GM19351 (cell line): ENCODE data around the gene DAAM1.

ENCODE experiments used
- ATAC-seq: cut with Tn5 transposase; IDR thresholded peaks from one replicate; pipeline ENCODE4 v1.9.1; 2021; ENCODE audit warnings: mild to moderate bottlenecking, moderate library complexity; ENCODE audit not compliant: unreplicated experiment

The DAAM1 gene

DNA sequence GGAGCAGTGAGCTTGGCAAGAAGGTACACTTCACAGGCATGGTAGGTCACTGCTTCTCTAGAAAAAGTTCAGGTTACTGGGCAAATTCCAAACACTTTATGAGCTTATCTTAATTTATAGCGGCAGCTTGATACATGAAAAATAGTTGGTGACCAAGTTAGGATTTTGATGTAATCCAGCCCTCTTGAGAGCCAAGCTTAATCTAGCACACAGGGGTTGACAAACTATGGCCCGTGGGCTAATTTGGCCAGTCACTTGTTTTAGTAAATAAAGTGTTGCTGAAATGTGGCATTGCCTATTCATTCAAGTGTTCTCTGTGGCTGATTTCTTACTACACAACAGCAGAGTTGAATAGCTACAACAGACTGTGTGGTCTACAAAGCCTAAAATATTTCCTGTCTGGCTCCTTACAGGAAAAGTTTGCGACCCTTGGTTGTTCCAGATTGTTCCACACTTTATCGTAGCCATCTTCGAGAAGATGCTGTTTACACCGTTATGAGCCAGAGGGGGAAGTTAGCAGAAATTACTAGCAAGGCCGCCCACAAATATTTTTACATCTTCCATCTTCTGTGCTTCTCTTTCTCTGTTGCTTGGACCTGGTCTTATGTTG, 120.9 kb downstream of the DAAM1 start:
- no peak for ATAC-seq

DNA sequence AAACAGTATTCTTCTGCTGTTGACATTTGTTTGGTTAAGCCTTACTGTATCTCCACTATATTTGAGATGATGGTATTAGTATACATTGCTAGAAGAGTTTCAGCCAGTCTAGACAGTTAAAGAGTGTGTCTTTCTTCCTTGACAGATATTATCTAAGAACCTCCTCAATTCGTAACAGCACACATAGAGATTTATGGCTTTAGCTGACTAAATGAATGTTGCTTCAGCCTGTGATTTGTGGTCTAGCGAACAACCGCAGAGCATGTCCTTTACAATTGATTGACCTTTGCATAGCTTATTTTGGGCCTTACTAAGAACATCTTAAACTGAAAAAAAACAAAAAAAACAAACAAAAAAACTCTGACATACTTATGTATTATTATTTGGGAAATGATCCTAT, 122.2 kb downstream of the DAAM1 start:
- ATAC-seq: no peak

DNA sequence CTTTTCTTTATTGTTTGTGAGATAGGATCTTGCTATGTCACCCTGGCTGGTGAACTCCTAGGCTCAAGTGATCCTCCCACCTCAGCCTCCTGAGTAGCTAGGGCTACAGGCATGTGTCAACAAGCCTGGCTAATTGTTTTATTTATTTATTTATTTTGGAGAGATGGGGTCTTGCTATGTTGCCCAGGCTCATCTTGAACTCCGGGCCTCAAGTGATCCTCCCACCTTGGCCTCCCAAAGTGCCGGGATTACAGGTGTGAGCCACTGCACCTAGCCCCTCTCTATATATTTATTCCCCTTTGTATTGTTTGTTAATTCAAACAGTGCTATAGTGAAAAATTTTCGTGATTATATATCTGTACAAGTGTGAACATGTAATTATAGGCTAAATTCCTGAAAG, 123.3 kb downstream of the DAAM1 start:
- no peak for ATAC-seq

DNA sequence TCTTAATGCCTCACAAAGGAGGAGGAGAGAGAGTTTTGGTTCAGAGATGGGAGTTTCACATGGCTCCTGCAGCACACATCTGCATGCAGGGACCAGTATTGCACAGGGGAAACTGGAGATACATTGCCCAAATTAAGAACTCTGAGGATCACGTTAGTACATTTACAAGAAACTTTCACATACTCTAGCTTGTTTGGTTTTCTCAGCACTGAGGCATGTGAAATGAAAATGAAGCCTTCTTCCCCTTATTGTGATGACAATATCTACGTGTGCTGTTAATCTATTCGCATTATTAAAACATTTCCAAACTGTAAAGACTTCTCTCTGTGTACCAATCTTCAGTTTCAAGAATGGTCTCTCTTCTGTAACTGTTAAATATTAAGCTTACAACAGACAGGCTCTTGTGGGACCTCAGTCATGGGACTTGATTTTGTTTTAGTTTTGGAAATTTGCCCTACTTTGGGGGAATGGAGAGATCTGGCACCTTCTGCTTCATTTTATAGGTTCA, 124.7 kb downstream of the DAAM1 start:
- ATAC-seq: peak; percentile 47

DNA sequence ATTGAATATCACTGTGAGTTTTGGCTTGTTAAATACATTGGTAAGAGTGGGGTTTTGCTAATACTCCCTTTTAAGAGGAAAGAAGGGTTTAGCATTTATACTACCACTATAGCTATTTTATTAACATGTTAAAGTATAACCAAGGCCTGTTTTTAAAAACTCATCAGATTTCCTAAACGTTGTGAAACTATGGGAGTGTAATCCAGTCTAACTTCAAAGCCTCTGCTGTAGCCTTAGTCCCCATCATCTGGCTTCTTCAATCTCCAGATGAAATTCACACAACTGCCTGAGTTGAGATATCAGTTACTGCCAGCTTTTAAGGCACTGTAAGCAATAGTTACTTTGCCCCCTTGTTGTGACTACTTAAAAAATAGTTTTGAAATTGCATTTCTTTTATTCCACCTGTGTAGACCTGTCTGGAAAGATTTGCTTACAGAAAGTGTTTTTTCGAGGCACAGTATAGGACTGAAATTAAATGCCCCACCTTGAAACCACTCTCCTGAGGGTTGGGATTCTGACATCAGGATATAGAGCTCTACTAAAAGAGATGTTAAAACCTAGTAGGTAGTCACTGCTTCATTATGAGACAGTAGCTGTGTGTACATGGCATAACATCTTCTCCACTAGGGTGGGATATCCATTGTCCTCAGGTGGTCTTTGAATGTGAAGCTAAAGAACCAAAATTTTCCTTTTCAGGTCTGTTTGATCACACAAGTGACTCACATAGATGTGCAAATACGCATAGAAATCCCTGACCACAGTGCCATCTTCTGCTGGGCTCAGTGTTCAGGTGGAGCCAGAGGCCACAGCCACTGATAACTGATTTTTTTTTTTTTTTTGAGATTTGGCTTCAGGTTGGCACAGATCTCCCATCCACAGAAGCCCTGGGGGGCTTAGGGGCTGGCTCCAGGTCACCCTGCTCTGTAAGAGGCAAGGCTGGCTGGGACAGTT, 125.5 kb downstream of the DAAM1 start:
- ATAC-seq: no peak

DNA sequence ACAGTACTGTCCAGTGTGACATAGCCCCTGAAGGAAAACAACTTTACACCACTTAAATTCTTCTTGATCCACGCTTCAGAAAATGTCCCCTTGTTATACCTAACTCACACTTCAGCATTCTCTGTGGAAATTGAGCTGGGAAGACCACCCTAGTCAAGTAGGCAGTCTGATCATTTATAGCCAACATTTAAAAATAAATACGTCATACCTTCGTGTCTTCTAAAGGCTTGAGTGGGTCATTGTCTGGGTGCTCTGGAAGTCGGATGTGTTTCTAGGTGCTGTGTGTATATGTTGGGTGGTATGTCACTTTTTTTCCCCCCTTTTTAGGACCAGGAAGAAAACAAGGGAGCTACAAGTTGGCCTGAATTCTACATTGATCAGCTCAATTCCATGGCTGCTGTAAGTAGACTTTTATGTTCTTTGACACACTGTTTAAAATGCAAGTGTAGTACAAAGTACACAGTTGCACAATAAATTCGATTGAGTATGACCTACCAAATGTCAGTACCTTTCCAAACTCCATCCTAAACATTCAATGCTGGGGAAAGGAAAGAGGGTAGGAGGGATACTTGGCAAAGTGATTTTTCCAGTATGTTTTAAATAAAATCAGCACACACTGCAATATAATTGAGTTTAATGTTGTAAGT, 126.6 kb downstream of the DAAM1 start:
- ATAC-seq: no peak

DNA sequence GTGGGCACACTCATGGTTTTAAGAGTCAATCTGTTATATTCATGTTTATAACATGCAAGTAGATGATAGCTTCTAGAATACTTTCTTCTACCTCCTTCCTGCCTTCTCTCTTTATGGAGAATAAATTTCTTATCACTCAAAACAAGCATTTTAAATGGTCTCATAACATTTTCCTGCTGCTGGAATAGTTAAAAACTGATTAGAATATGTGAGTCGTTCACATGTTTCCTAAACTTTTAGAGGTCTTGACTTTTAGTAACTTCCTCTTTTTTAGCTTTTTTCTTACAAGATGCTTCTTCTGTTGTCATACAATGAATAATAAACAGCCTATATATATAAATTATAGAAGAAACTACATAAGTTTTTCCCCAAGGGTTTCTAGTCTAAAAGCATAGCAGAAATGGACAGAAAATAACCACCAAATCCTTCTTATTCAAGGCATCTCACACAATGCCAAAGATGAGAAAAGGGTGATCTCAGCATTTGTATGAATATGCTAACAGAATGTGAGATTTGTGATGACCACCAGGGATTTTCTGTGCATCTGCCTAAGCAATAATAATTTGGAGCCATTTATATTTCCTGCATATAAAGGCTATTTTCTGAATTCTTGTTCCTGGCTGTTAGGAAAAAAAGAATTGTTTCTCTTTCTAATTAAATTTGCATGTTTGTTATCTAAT, 127.8 kb downstream of the DAAM1 start:
- no peak for ATAC-seq

DNA sequence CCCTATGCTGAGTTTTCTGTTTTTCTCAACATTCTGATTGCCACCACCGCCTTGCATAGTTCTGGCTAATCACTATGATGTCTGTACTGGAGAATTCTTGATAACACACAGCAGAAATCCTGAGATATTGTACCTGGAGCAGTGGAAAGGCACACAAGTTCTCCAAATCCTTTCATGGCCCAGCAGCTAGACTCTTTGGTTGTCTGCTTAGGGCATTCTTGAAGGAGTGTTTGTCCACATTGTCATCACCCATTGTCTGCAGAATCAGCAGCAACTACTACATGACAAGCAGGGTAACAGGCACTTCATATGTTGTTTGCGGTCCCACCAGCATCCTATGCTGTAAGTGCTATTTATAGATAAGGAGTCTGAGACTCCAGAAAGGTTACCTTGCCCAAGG, 128.9 kb downstream of the DAAM1 start:
- ATAC-seq: no peak

DNA sequence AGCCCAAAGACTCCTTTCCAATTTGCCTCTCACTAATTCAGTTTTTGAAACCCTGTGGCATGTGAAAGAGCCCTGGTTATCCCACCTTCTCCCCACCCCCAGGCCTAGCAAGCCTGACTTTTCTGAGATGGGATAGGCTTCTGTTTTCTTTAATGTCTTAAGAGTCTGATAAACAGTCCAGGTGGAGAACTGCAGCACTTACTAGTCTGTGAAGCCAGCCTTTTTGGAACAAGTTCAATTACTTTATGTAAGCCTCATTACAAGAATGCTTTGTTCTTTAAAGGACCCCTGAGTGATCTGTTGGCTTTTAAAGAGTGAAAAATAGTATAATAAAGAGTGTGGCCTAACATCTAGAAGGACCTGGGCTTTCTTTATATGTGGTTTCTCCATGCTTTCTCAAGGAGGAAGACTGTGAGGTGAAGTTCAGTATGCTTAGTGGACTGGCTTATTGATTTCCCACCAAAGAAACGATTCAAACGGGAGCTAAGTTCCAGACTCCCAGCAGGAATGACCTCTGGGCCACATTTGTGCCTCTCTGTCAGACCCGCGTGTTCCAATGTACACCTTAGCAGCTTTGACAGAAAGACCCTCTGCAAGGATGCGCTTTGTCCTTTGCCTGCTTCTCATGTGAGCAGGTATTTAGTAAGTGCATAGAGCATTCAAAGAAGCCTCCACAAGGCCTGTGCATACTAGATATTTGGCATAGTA, 129.5 kb downstream of the DAAM1 start:
- no peak for ATAC-seq

DNA sequence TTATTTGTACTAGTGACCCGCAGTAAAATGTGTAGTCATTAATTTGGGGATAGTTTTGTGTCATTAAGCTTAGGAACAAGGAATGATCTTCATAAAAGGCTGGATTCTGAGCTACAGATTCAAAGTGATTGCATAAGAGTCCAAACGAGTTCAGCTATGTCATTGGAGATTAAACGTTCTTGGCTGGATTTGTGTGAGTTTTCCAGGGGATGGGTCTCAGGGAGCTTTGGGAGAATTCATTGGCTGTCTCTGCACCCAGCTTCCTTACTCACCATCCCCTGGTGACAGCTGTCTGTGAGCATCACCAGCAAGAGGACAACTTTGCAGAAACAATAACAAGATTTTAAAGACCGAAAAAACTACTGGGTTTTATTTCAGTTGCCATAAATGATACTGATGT, 130.4 kb downstream of the DAAM1 start:
- no peak for ATAC-seq

DNA sequence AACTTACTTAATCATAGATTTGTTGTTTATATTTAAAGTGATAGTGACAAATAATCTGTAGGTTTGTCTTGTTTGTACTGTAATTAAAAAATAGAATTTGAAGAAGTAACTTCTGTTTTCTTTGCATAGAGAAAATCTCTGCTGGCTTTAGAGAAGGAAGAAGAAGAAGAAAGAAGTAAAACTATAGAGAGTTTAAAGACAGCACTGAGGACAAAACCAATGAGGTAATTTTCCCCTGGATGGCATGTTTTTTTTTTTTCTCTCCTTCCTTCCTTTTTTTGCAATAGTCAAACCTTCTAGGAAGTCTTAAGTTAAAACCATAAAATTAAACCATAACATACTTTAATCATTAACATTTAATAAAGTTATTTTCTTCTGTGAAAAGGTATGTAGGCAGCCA, 131.9 kb downstream of the DAAM1 start:
- no peak for ATAC-seq

DNA sequence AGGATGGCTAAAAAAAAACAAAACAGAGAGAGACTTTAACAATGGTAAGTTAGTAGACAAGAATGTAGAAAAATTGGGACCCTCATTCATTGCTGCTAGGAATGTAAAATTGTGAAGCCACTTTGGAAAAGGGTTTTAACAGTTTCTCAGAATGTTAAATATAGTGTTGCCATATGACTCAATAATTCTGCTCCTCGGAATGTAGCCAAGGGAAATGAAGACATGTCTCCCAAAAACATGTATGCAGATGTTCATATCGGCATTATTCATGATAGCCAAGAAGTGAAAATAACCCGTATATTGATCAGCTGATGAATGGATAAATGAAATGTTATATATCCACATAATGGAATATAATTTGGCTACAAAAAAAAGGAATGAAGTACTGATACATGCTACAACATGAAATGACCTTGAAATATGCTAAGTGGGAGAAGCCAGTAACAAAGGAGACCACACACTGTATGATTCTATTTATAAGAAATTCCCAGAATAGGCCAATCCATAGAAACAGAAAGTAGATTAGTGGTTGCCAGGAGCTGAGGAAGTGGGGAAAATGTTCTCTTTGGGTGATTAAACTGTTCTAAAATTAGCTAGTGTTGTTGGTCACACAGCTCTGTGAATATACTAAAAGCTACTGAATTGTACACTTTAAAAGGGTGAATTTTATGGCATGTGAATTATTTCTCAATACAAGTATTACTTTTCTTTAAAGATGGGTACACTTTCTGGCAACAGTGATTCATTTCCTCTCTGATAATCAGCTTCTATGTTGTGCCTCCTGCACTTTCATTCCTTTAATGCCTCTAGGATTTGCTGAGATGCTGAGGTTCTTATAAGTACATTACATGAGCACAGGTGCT, 132.5 kb downstream of the DAAM1 start:
- no peak for ATAC-seq

DNA sequence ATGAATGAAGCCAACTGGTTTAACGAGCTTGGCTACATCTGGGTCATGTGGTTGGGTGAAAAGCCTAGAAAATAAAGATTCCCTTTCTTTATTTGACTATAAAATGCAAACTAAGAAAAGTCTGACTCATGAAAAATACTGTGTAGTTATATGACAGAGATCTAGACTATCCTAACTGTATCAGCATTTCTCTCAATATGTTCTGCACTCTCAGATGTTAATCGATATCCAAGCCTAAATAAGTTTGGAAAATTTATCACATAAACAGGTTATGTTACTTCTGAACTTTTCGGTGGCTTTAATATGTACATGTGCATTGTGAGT, 133.1 kb downstream of the DAAM1 start:
- no peak for ATAC-seq

DNA sequence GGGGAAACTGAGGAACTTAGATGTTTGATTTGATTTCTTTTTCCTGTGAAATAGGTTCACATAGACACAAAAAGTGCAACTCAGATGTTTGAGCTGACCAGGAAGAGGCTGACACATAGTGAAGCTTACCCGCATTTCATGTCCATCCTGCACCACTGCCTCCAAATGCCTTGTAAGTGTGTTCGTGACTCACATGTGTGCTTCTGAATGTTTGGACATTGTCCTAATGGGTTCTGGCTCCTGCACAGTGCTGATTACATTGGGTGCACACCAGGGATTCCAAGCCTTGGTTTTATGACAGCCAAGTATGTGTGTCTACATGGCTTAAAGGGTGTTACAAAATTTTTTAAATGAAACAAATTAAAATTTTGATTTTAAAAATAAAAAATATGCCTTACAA, 137.4 kb downstream of the DAAM1 start:
- ATAC-seq: no peak

DNA sequence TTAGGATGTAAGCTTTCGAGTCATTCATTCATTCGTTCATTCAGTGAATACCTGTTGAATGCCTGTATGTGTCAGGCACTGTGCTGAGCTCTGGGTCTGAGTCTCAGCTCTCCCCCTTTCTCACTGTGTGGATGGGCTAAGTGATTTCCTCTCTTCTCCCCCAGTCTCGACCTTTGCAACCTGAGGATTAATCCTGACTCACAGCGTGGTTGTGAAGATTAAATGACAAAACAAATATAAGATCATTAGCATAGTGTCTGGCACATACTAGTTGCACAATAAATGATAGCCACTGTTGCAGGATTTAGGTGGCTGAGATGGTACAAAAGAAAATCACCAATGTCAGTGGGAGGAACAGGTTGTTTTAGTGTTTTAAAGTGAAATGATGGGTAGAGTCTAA, 140.0 kb downstream of the DAAM1 start:
- no peak for ATAC-seq

DNA sequence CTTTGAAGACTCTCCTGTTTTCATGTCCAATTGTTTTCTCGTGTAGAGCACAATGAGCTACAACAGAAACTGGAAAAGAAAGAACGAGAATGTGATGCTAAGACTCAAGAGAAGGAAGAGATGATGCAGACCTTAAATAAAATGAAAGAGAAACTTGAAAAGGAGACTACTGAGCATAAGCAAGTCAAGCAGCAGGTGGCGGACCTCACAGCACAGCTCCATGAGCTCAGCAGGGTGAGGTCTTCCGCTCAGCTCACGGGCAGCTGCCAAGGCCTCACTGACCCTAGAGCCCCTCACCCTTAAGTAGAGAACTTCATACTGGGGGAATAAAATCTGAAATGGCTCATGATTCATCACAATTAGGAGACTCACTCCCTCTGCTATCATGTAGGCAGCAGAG, 142.0 kb downstream of the DAAM1 start:
- peak; percentile 99 for ATAC-seq

DNA sequence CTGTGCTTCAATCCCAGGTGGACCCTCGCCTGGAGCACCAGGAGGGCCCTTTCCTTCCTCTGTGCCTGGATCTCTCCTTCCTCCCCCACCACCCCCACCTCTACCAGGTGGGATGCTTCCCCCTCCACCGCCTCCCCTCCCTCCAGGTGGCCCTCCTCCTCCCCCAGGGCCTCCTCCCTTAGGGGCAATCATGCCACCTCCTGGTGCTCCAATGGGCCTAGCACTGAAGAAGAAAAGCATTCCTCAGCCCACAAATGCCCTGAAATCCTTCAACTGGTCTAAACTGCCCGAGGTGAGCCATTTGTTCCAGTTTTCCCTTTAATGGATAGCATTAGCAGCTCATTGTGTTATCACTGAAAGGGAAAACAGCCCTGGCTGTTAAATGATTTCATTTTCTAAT, 142.8 kb downstream of the DAAM1 start:
- ATAC-seq: no peak

DNA sequence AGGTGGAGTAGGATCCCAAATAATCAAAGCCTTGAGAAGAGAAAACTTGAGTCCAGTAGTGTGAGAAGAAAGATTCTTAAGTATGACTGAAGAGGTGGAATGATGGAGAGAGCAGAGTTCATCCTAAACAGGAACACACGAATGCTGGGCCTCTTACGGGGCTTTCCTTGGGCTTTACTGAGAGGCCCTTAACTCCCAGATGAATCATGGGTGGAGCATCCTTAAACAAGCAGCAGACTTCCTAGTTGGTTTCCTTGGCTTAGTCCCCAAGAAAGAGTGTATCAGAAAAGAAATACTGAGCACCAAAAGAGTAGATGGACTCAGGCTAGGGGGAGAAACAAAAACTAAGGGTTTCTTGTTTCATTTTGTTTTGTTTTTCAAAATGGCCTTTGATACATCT, 144.3 kb downstream of the DAAM1 start:
- no peak for ATAC-seq

DNA sequence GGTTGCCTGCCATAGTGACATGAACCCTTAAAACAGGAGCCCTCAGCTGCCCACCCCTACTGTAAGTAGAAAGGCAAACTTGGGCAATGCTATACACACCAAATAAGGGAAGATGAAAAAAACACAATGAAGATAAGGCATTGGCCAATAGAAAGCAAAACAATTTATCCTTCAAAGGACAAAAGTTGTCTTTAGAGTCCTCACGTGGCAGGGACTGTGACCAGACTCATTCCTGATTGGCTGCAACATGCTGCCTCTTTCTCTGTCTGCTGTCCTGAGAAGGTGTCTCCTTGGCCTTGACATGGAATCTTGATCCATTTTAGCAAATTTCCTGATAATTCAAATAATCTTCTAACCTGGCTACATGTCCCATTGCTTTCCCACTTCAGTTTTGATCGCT, 144.8 kb downstream of the DAAM1 start:
- ATAC-seq: no peak

DNA sequence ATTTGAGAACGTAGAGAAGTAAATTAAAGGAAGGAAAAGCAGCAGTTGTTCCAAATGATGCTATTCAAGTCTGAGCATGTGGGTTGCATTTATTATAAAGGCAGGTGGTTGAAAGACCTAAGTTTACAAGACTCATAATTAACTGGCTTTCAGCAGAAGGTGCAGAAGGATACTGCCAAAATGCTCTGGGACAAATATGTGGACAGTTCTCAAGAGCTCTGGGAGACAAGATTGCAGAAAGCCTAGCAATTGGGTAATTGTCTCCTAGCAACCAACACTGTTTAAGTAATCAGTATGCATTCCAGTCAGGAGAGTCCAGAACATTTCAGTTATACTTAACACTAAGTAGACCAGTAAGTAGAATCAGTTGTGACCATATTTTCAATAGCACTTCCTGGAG, 145.2 kb downstream of the DAAM1 start:
- no peak for ATAC-seq
